K562 (cell line): ENCODE data around the gene ATXN2L. TPM values are rescaled to one million over a fixed set of nuclear protein-coding genes. Genes with fewer than 3 reads are reported as not detected.

Experiments used
- ATF1 ChIP-seq, 2 experiments: fragments of 450-650 bp in 1 of 2; IDR thresholded peaks; 2 replicates each; pipeline ENCODE4 v1.6.1; 2016; ENCODE audit warnings: missing compliant biosample characterization in 1 of 2, missing genetic modification characterization in 1 of 2
- BRCA1 ChIP-seq, 2 experiments: fragments of 450-650 bp in 1 of 2; sonication (generic) in 1 of 2; formaldehyde crosslinking in 1 of 2; IDR thresholded peaks; 2 replicates each; pipeline versions ENCODE4 v1.5.0 to v1.6.1; 2017 to 2020; ENCODE audit warnings: mild to moderate bottlenecking in 1 of 2, missing genetic modification reagents in 1 of 2
- BRD4 ChIP-seq: fragments of 200-600 bp; sonication (generic); IDR thresholded peaks from 2 replicates; pipeline ENCODE4 v1.6.1; 2017; ENCODE audit warnings: inconsistent platforms
- CREB5 ChIP-seq: fragments of 250-450 bp; sonication (Bioruptor Pico); IDR thresholded peaks from 2 replicates; pipeline ENCODE4 v1.5.0; 2020; ENCODE audit warnings: mild to moderate bottlenecking
- CXXC5 ChIP-seq: fragments of 250-450 bp; sonication (Bioruptor Pico); IDR thresholded peaks from 2 replicates; pipeline ENCODE4 v1.8.0; 2022; ENCODE audit warnings: inconsistent platforms, mild to moderate bottlenecking, moderate library complexity
- FOSL1 ChIP-seq: fragments of 200-800 bp; sonication (Bioruptor generic); conservative IDR thresholded peaks from 2 replicates; pipeline ENCODE4 v1.6.1; 2016; ENCODE audit warnings: missing genetic modification characterization, missing compliant biosample characterization
- HMGXB4 ChIP-seq: sonication (generic); formaldehyde crosslinking; IDR thresholded peaks from 2 replicates; pipeline ENCODE4 v1.8.1; 2023; ENCODE audit warnings: mild to moderate bottlenecking, missing genetic modification reagents
- PATZ1 ChIP-seq: fragments of 250-450 bp; sonication (Bioruptor Pico); IDR thresholded peaks from 2 replicates; pipeline ENCODE4 v1.5.0; 2020; ENCODE audit warnings: mild to moderate bottlenecking, borderline replicate concordance
- PHTF2 ChIP-seq: fragments of 250-450 bp; sonication (Bioruptor Pico); IDR thresholded peaks from 2 replicates; pipeline ENCODE4 v1.5.0; 2021; ENCODE audit warnings: mild to moderate bottlenecking
- POLR2AphosphoS2 ChIP-seq: IDR thresholded peaks from 2 replicates; pipeline ENCODE4 v1.6.1; 2012; ENCODE audit warnings: low read length, improper control_type of control experiment
- SAFB ChIP-seq: fragments of 200-400 bp; formaldehyde crosslinking; IDR thresholded peaks from 2 replicates; pipeline ENCODE4 v1.6.1; 2017; ENCODE audit warnings: low read depth, low read length, borderline replicate concordance
- THAP7 ChIP-seq: fragments of 250-450 bp; sonication (Bioruptor Pico); IDR thresholded peaks from 2 replicates; pipeline ENCODE4 v1.5.0; 2021
- THRA ChIP-seq: fragments of 450-650 bp; IDR thresholded peaks from 2 replicates; pipeline ENCODE4 v1.6.1; 2017; ENCODE audit warnings: mild to moderate bottlenecking, moderate library complexity
- THRAP3 ChIP-seq: fragments of 450-650 bp; IDR thresholded peaks from 2 replicates; pipeline ENCODE4 v1.6.1; 2016; ENCODE audit warnings: mild to moderate bottlenecking, inconsistent platforms, borderline replicate concordance
- ZEB2 ChIP-seq: fragments of 450-650 bp; IDR thresholded peaks from 2 replicates; pipeline ENCODE4 v1.6.1; 2016
- polyA plus RNA-seq, 8 experiments: library from polyadenylated mRNA; depleted of rRNA in 4 of 8; stranded (reverse) in 5 of 8; unstranded in 3 of 8; fragments of >200 nt; fragmentation: Nextera tagmentation in 2 of 8; fragmentation: Illumina TruSeq in 1 of 8; extraction: Ambion mirVana in 2 of 8; extraction: Trizol in 1 of 8; gene quantifications; 2 replicates each; pipeline versions ENCODE4 v1.2.1 to v1.2.3, GENCODE V29; 2011 to 2014; ENCODE audit warnings: inconsistent platforms in 1 of 8, missing spikeins in 1 of 8
- total RNA-seq, 7 experiments: library from RNA; depleted of rRNA in 6 of 7; stranded (reverse); fragments of >200 nt in 6 of 7; fragmentation: Illumina TruSeq in 2 of 7; extraction: Trizol in 2 of 7; gene quantifications; 2 replicates each; pipeline versions ENCODE4 v1.2.1 to v1.2.3, GENCODE V29; 2011 to 2021; ENCODE audit warnings: low replicate concordance in 1 of 7

ATXN2L gene
- total and polyA plus RNA-seq, 9 of the 15 experiments (the other 6 are each of a cell fraction or from before 2014, with no cell fraction given), result 3.8 to 280 (median 37.2) TPM

GRCh38 chr16:28839004-28839639, 16.3 kb downstream of the ATXN2L start (continued):
- TF ChIP-seq HMGXB4 (CRISPR knock-in tag) (no peak), CXXC5 (CRISPR knock-in tag) (peak; percentile 61), ZEB2 (peak; percentile 78), PATZ1 (no peak), PHTF2 (CRISPR knock-in tag) (no peak), THRAP3 (no peak), SAFB (no peak), BRCA1 (IDR thresholded peaks at IDR 0.05) (no peak), BRCA1 (CRISPR knock-in tag; IDR thresholded peaks at IDR 0.05) (no peak), BRD4 (no peak), CREB5 (CRISPR knock-in tag) (no peak), POLR2AphosphoS2 (0 out of 2 replicates have a peak, but pooled peaks have one; percentile 68), ATF1 (CRISPR knock-in tag; IDR thresholded peaks at IDR 0.05) (no peak), ATF1 (tag; IDR thresholded peaks at IDR 0.05) (no peak), THAP7 (CRISPR knock-in tag) (no peak), FOSL1 (tag) (peak; percentile 61; the same call in 1 of the 2 replicates), THRA (no peak)
